ENCODE data around the gene APBB1.
A peak's percentile ranks its signal among the peaks of the same experiment; 100 is the strongest.

Gene APBB1

DNA sequence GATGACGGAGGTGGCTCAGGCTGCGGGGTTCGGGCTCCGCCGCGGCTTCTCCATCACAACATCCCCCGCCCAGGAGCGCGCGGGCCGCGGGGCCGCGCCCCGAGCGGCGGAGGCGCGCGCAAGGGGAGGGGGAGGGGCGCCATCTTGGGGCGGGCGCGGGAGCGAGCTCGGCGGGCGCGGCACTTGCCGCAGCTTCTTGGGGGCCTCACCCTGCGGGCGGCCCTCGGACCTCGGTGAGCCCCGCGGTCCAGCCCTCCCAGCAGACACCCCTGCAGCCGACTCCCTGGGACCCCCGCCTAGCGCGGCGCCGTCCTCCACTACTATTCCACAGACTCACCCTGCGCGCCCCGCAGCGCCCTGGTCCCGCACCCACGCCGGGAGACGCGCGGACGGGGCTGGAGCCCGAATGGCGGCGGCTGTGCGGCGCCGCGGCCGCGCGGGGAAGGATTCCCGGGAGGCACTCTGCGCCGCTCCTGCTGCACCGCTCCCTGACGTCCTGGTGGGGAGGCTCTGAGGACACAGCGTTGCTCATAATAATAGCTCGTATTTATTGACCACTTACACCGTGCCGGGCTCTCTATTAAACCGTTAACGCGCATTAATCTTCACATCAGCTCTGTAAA, at the start of gene APBB1:
APBB1 (minus strand) TSS at position 86 of the 623 bp plus-strand sequence. CDS start 7,747 bp downstream, outside the sequence.
- DNase-seq (ENCODE audit: low read depth): peak; percentile 55

DNA sequence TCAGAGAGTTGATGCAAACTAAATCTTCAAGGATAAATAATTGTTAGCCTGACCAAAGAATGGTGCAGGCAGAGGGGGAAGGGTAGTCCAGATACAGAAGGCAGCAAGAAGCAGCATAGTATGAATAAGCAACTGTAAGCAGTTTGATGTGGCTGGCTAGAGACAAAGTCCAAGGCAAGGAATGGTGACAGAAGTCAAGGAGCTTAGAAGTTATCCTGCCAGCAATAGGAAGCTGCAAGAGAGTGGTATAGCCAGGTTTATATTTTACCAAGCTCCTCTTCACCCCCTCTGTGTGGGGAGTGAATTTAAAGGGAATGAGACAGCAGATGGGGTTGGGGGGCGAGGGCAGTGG, 40.2 kb upstream of the APBB1 start:
- DNase-seq (ENCODE audit: low read depth): no peak

DNA sequence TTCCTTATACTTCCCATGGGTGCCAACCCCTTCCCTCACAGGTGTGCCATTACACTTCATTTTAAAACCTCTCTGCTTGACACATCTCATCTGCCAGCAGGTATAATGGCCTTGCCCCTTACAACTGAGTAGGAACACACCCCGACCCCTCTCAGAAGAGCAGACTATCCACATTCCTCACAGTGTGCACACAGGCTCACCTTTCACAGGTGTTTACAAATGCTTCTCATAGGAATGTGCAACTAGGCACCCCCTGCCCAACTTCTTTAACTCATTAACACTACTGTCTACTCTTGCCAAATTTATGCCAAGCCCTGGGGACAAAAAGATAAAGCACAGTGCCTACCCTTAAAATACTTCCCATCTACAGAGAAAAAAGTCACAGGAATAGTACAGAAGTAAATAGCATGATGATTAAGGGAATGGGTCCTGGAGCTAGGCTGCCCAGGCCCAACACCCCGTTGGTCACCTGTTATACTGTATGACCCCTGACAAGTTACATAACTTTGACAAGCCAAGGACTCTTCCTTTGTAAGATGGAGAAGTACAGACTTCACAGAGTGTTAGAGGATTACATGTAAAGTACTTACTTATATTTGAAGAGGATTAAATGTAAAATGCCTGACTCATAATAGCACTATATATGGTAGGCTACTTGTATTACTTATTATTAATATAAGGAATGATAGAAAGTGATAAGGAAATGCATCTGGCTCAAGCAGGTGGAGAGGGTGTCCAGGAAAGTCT, 39.6 kb upstream of the APBB1 start:
- no peak for DNase-seq (ENCODE audit: low read depth)

DNA sequence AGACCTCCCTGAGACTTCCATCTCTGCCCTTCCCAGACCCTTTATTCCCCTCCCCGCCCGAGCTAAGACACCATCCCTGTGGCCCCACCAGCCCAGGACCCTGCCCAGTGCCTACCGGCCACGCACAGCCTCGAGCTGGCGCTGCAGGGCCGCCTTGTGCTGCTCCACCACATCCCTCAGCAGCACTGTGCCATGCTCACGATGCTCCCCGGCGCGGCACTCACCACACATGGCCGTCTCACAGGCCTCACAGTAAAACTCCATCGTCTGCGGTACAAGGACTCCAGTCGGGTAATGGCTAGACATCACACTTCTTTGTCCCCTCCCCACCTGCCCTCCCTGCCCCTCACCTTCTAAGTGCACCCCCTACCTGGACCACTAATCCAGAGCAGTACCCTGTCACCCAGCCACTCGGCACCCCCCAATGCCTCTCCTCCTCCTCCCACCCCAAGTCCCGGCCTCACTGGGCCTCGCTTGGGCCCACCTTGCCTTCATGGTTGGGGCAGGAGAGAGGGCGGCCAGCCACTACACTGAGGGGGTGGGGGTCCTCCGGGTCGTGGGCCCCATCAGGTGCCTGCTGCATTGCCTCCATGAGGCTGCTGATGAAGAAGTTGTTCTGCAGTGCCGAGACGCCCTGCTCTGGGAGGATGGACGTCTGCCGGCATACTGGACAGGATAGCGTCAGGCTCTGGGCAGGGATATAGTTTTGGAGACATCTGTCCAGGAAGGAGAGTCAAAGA, 38.9 kb upstream of the APBB1 start:
- DNase-seq (ENCODE audit: low read depth): no peak

DNA sequence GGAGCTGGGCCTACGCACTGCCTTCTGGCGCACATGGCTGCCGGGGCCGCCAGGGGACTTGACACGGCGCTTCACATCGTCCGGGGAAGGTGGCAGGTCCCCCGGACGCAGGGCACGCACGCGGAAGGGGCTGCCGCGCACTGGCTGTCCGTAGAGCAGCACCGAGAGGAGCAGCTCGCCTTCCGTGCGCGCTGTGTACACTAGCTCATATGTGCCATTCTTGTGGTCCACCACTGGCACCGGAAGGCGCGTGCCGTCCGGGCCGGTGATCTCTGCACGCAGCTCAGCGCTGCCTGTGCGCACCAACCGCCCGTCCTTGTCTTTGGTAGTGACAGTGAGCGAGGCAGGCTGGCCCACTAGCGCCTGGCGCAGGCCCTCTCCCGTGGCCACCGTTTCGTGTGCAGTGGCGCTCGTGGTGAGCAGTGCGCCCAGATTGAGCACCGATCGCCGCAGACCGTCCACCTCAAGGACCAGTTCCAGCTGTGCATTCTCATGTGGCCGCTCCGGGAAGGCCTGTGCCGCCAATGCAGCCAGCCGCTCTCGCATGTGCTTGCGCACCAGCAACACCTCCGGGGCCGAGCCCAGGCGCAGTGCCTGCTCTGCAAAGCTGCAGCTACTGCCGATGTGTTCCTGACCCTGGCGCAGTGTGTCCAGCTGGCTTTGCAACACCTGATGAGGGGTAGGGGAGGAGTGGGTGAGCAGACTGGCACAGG, 37.6 kb upstream of the APBB1 start:
- DNase-seq (ENCODE audit: low read depth): no peak

DNA sequence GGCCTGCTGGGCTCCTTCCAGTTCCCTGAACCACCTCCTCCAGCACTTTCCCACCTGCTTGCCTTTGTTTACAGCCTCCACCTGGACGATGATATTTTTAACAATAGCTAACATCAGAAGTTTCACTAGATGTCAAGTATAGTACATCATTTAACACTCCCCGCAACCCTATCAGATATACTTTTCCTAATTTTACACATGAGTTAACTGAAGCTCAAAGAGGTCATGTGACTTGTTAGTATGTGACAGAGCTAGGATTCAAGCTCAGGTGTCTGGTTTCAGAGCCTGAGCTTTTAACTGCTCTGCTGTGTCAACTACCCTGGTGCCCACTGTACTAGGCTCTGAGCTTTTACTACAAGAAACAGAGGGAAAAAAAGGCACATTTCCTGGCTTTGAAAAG, 36.2 kb upstream of the APBB1 start:
- no peak for DNase-seq (ENCODE audit: low read depth)

DNA sequence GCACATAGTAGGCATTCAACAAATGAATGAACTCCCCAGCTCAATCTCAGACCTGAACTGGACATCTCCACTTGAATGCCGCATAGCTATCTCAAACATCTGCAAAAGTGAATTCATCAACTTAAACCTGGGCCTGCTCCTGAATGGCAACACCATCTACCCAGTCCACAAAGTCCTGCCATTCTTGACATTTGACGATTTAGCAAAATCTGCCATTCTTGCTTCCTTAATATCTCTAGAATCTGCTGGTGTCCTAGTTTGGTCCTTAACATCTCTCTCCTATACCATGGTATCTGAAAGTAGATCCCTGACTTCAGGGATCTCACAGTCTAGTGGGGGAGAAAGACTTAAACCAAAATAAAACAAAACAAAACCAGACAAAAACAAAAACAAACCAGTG, 34.3 kb upstream of the APBB1 start:
- DNase-seq (ENCODE audit: low read depth): no peak

DNA sequence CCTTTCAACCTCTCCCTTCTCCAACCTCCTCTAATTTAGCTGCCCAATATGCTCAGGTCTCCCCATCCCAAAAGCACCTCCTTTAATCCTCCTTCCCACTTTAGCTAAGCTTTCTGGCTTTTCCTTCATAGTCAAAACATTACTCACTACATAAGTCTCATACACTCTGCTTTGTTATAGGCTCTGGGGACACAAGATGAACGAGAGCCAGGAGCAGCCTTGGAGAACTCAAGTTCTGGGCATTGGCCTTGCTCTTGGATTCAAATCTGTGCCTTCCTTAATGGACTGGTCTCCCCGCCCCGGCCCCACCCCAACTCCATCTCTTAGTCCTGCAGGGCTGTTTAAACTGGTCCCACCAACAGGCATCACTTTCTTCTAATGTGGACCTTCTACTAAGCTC, 33.3 kb upstream of the APBB1 start:
- no peak for DNase-seq (ENCODE audit: low read depth)

DNA sequence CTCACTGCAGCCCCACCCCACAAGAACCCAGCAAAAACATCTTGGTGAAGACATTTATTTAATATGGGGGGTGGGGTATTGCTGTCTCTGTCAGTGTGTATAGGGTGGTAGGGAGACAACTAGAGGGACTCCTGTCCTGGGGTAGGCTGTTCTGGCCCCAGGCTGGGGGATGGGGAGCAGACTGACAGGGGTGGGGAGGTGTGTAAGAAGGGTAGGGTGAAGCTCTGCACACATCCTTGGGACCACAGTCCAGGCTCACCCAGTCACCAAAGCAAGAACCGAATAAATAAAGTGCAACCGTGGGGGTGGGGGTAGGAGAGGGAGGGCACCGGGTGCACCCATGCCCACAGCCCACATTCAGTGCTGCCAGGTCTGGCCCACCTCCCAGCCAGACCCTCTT, 29.7 kb upstream of the APBB1 start:
- DNase-seq (ENCODE audit: low read depth): no peak

DNA sequence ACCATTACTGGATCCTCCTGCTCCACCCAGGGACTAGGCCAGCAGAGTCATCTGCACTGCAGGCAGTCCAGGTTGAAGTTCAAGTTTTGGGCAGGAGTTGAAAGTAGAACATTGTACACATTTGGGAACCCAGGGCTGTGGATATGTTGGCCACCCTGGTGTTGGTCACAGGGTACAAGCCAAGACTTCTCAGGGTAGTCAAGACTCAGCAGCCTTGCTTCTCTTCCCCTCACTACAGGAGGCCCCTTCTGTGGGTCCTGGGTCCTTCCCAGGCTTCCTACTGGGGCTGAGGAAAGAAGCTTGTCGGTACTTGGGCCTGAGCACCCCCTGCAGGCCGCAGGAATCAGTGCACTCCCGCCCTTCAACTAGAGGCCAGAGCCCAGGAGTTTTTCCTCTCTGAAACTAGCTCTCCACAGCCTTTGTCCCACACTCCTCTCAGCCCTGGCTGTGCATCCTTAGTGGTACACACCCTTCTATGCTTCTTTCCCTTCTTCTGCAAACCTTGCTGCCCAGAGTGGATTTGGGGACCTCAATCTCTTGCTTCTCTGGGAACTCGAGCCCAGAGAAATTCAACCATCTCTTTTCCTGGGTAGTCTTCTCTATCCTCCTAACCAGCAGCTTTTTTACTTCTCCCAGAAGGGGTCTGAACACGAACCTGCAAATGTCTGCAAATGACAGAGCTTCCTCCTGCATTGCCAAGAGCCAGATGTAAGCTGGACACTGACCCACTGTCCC, 24.5 kb upstream of the APBB1 start:
- DNase-seq (ENCODE audit: low read depth): peak; percentile 14

DNA sequence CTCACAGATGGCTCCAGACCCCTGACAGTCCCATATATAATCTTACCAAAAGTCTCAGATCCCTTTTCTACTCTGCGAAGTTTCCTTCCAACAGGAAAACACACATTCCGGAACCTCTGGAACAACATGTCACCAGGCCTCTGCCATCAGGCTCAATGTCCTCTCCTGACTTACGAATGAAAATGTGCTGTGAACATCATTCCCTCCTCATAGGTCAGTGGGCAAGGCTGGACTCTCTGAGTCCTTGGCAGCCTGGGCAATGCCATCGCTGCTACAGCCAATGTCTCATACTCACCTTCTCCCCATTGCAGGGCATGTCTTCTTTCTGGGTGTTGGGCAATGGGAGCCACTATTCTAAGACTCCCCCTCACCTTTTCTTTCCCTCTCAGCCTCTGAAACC, 23.5 kb upstream of the APBB1 start:
- DNase-seq (ENCODE audit: low read depth): no peak

DNA sequence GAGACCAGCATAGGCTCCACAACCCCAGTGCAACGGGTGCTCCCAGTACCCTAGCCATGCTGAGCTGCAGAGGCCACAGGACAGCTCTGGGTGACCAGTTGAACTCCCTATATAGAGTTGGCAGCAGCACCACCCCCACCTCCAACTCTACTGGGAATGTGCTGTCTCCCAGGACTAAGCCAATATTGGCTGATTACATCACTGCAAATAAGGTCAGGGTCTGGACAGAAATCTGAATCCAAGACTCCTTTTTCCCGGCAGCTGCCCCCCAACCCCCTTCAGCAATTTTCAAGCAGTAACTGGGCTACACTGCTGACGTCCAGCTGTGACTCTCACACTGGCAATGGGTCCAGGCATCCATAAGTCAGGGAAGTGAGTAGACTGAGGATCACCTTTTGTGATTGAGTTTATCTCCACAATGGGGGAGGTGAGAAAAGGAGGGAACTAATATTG, 22.0 kb upstream of the APBB1 start, which contains the start of gene HPX:
HPX (minus strand) TSS at position 82 of the 453 bp plus-strand sequence; CDS start at position 58, 24 bp downstream.
- DNase-seq (ENCODE audit: low read depth): no peak

DNA sequence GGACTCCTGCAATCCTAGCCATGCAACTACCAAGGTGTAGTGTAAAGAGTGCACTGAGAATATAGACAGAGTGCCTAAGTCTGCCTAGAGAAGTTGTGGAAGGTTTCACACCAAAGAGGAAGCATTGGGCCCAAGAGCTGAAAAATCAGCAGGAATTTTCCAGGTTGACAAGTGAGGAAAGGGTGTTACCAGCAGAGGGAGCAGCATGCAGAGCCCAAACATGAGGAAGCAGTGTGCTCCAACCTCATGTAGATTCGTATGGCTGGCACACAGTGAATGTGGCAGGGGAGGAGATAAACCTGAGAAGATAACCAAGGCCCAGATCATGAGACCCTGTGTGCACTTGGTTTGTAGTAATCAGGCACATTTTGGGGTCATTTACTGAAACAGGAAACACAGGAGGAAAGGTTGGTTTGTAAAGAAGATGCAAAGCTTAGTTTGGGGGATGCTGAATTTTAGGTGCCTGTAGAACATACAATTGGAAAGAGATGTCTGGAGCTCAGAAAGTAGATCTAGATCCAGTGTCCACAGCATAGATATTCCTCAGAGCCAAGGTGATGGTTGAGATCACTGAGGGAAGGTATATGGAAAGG, 20.2 kb upstream of the APBB1 start:
- no peak for DNase-seq (ENCODE audit: low read depth)

DNA sequence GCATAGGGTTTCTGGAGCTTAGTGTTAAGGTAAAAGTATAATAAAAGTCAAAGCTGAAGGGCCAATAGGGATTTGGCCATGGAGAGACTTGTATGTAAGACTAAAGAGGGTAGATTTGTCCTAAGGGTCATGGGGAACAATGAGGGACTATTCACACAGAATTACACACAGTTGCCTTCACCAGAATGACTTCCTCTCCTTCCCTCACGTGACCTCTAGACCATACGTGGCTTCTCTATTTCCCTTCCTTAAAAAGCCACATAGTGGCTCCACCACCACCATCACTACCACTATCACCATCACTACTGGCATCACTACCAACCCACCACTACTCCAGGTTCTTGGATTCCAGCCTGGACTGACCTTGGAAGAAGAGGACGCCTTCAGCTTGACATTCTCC, 19.1 kb upstream of the APBB1 start:
- DNase-seq (ENCODE audit: low read depth): no peak

DNA sequence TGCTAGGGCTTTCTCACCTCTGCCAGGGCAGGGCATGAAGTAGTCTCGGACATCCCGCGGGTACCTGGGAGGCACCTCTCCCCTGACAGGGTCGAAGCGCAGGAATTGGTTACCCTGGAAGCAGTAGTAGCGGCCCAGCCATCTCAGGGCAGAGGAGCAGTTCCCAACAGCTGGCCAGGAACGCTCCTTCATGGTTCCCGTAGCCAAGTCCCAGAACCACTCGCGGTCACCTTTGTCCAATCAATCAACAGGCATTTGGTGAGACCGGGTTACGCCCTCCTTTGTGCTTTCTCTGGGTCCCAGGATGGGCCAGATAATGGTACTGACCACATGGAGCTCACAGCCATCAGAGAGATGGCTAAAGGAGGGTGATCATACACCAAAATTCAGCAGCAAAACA, 18.5 kb upstream of the APBB1 start:
- DNase-seq (ENCODE audit: low read depth): no peak

DNA sequence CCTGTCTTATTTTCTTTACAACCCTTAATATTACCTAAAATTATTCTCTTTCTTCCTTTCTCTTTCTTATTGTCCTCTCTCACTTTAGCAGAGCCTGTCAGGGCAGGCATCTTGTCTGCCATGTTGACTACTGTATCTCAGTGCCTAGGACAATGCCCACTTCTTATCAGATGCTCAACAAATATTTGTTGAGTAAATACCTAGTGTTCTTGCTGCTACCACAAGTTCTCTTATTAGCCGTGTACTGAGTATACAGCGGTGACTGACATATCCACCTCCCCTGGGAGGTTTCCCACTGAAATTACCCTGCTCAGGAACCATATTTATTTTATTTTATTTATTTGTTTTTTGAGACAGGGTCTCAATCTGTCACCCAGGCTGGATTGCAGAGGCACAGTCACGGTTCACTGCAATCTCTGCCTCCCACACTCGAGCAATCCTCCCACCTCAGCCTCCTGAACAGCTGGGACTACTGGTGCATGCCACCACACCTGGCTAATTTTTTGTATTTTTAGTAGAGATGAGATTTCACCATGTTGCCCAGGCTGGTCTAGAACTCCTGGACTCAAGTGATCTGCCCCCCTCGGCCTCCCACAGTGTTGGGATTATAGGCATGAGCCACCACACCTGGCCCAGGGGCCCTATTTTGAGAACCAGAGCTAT, 15.2 kb upstream of the APBB1 start:
- no peak for DNase-seq (ENCODE audit: low read depth)

DNA sequence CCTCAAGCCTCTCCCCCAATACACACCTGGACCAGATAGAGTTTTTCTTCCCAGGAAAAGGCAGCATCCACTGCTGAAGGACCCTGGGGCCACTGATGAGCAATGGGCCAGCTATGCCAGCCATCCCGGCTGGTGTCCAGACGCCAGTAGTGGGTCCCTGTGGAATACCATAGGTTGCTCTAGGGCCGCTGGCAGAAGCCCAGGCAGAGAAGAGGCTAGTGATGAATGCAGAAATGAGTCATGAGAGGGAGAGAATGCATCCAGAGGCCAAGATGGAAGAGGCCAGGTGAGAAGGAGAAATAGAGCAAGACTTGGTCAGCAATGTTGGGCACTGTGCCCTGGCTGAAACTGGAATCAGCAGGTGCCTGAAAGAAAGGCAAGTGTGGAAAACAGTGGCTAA, 13.0 kb upstream of the APBB1 start:
- DNase-seq (ENCODE audit: low read depth): no peak

DNA sequence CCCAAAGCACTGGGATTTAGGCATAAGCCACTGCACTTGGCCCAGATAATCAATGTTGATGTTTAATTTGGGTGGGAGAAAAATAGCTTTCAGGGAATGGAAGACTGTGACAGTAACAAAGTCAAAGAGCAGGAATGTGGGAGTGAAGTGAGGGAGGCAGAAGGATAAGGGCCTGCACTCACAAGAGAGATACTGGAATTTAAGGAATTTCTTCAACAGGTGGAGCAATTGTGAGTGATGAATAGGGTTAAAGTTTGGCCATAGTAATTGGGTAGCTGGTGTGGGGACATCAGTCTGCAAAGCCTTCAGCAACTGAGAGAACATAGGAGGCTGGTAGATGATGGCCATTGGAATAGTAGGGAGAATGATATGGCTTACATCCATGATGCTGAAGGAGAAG, 8.6 kb upstream of the APBB1 start:
- no peak for DNase-seq (ENCODE audit: low read depth)

DNA sequence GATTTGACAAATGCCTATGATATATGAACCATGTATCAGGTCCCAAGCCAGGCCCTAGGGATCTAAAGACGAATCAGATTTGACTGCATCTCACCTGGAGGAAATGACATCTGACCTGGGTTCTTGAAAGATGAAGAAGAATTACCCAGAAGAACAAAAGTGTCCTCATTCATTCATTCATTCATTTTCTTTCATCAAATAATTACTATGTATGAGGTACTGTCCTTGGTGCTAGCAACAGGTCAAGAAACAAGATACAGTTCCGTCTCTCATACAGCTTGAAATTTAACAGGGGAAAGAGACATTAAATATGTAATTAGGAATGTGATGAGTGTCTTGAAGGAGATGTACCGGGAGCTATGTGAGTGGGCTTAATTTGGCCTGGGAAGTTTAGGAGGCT, 1.8 kb upstream of the APBB1 start:
- no peak for DNase-seq (ENCODE audit: low read depth)

DNA sequence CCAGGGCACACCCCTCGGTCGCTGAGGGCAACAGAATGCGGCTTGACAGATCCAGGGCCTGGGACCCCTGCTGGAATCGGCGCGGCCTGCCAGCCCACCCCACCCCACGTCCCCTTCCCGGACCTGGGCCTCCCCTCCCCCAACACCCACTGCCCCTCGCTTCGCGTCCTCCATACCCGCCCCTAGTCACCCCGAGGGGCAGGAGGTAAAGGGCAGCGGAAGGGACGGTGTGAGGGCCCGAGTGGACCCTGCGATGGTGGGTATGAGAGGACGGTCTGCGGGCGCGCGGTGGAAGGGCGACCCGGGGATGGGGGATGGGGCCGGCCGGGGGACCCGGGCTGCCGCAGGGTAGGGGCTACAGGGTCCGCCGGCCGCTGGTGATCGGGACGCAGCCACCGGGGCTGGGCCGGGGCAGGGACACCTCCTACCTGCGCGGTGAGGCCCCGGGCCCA, 311 bp downstream of the APBB1 start:
- DNase-seq (ENCODE audit: low read depth): no peak

Measured in T-helper 22 cell (primary cell).